CD4-positive, alpha-beta T cell treated with Interleukin-4 for 1 hour (primary cell): ENCODE results near the gene SLC11A2.
"Not testable (repeated sequence)": the region's sequence is repeated elsewhere in the genome, so short reads cannot be mapped to it uniquely, and the experiment has no call there.

Experiments used
- DNase-seq, 2 donors: peaks; one replicate each; pipeline ENCODE4 v3.0.0-alpha.2; 2020 to 2022

SLC11A2 gene

DNA sequence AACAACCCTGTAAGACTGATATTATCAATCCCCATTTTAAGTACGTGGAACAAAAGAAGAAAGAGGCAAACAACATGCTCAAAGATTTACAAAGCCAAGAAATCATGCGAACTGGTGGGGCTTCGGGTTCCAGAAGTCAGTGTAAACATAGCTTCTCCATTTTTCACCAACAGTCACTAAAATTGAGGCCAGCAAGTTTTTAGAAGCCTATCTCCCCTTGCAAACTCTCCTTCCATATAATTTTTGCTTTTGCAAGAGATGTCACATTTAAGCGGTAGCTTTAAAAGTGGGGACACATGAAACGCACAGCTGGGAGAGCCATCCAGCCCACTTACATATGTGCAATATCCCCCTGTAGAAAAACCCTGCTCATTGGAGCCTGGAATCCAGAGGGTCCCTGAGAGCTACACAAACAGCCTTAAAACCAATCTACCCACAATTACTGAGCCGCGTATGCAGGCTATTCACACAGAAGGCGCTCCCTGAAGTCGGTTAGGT, 797 bp downstream of the SLC11A2 start:
- DNase-seq: no peak

- DNase-seq: no peak
These were observed 2.4 kb downstream of the SLC11A2 start for GRCh38 chr12:51023625-51024382.

DNA sequence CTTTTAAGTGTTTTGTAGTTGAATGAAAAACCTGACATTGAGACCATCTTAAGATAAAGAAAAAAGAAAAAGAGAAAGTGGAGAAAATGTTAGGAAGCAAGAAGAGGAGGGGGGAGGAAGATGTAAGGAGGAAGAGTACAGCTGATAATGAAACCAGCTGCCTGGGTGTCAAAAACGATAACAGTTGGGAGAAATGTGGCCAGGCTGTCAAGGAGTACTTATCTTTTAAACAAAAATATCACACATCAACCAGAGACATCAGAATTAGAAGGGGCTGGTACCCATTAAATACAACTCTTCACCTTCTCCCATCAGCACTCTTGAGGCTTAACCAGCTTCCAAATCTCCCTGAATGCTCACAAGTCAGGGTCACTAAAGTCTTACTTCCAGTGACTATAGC, 4.5 kb downstream of the SLC11A2 start:
- peak in 1 of 2 donors; percentile 5 for DNase-seq

GRCh38 chr12:51020448-51021182, 5.6 kb downstream of the SLC11A2 start:
- DNase-seq: peak in 1 of 2 donors; percentile 11

DNA sequence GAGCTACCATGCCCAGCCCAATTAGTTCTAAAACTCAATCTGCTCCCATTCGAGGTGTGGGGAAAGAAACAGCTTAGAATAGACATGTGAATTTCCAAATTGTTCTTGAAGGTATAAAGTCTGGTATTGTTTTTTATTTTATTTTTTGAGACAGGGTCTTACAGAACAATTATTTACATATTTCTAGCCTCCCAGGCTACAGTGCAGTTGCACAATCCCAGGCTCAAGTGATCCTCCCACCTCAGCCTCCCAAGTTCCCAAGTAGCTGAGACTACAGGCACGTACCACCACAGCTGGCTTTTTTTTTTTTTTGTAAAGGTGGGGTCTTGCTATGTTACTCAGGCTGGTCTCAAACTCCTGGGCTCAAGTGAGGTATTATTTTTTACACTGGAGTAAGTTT, 6.3 kb downstream of the SLC11A2 start:
- no peak for DNase-seq

GRCh38 chr12:51018956-51019355, 7.2 kb downstream of the SLC11A2 start:
- no peak for DNase-seq

DNA sequence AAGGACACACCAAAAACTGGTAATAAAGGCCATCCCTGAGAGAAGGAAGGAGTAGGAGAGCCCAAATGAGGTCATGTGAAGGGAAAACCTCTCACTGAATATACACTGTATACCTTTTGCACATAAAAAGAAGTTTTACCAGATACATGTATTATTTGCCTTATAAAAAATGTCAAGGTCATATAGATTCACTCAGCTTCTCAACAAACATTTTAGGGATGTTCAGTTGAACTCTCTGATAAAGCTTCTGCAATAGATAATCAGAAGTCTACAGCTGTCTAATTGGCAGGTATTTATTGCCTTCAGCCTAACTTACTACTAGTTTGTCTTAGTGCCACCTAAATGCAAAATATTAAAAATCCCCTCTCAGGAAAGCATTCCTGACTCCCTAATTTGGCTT, 8.7 kb downstream of the SLC11A2 start:
- no peak for DNase-seq

DNA sequence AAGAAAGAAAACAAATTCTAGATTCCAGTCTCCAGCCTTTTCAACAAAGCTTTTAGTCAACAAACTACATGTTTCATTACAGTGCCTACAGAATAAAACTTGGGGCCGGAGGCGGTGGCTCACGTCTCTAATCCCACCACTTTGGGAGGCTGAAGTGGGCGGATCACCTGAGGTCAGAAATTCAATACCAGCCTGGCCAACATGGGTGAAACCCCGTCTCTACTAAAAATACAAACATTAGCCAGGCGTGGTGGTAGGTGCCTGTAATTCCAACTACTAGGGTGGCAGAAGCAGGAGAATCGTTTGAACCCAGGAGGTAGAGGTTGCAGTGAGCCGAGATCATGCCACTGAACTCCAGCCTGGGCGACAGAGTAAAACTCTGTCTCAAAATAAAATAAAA, 11.7 kb downstream of the SLC11A2 start:
- not testable (repeated sequence) for DNase-seq

GRCh38 chr12:51013441-51013840, 12.7 kb downstream of the SLC11A2 start:
- no peak for DNase-seq

DNA sequence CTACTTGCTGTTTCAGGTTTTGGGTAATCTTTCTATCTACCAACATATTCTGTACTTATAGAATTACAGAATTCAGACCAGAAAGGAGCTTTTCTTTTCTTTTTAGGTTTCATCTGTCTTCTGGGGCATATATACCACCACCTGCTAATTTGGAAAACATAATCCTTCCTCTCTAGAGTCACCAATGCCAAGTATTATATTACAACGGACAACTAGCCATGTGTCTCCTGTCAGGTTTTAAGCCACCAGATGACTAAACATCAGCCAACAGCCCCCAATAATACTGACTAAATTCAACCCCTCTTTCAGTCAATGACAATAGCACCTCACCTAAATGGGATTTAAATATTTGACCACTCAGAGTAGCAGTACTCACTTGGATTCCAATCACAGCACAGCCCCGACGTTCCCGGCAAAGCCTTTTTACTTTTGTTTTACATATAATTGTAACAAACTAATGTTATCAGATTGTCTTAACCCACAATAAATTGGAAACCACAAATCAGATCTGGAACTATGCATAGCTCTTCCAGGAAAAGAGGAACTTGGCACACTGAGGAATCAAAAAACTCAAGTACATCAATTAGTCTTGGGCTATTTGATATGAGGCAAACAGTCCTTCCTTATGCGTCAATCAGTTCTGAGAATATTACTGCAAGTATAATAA, 13.5 kb downstream of the SLC11A2 start:
- DNase-seq: no peak

DNA sequence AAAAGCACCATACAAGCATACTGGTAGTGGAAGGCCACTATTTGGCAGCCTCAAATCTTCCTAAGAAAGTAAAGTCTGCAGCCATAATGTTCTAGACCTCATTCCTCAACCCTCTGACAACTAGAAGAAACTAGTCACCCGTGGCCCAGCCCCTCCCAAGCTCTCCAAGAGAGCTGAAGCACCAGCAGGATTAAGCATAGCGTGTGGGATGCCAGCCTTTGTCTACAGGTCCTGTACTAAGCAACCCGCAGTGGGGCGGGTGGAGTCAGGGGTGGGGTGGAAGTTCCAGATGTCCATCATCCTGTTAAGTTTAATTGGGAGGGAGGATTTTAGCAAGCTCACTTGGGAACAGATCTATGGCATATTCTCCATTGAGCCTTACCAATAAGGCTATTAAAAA, 14.2 kb downstream of the SLC11A2 start:
- no peak for DNase-seq

- DNase-seq: peak; percentile 48 to 74
These were observed 17.1 kb downstream of the SLC11A2 start for GRCh38 chr12:51009056-51009440.

DNA sequence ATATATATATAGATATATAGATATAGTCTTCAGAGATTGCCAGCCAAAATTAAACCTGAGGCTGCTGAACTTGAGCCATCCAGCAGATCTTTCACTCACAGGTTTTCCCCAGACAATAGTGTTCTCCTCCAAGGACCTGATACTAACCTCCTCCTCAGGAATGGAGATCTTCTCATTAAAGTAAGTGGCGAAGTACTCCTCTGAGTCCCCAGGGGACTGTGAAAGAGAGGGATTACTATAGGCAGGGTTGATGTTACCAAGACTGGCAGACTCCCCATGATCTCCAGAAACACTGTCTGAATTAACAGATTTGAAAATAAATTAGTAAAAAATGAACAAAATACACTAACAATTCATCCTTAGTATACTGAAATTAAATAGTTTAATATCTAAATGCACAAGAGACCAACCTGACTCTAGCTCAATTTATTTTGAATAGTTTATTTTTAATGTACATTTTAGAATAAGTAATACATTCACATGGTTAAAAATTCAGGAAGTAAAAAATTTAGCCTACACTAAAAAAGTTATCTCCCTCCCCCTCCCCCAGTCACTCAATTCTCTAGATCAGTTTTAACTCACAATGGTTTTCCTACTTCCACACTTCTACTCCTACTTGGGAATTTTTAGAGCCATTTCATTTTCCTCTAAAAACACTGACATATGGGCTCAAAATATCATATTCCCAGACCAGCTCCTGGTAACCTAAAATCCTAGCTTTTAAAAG, 17.7 kb downstream of the SLC11A2 start:
- DNase-seq: no peak

DNA sequence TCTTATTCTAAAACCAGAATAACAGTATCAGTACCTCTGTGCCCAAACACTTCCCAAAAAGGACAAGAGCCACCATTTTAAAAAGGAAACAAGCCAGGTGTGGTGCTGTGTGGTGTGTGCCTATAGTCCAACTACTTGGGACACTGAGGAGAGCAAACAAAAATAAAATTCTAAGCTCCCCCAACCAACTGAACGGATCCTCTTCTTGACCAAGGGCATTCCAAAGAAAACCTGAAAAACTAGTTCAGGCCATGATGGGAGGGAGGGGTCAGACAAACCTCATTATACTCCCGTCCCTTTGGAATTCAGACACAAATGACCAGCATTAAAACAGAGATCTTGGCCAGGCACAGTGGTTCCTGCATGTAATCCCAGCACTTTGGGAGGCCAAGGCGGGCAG, 20.5 kb downstream of the SLC11A2 start:
- no peak for DNase-seq

DNA sequence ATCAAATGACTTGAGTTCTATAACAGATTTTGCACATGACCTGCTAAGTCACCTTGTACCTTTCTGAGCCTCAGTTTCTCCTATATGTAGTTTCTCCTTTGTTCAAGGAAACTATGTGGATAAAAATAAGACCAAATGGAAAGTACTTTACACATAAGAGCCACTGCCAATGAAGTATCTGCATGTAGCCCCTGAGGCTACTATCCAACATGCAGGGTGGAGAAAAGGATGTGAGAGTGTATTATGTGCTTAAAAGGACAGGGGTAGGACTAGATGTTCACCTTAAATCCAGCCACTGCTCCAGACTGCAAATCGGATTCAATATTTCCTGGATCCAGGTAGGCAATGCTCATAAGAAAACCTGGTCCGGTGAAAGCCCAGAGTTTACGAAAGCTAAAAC, 21.2 kb downstream of the SLC11A2 start:
- no peak for DNase-seq

- DNase-seq: no peak
These were observed 21.7 kb downstream of the SLC11A2 start for GRCh38 chr12:51004504-51004903.

DNA sequence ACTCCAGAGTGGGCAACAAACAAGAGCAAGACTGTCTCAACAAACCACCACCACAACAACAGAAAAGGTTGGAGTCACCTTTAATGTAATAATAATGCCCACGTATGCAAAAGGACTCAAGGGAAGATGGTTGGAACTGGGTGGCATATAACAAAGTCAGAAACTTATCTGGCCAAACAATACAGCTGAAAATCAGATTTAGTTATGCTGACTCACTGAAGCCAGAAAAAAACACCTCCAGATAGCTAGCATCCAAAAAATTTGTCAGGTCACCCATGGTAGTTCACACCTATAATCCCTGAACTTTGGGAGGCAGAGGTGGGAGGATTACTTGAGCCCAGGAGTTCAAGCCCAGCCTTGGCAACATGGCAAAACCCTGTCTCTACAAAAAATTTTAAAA, 24.4 kb downstream of the SLC11A2 start:
- no peak for DNase-seq

DNA sequence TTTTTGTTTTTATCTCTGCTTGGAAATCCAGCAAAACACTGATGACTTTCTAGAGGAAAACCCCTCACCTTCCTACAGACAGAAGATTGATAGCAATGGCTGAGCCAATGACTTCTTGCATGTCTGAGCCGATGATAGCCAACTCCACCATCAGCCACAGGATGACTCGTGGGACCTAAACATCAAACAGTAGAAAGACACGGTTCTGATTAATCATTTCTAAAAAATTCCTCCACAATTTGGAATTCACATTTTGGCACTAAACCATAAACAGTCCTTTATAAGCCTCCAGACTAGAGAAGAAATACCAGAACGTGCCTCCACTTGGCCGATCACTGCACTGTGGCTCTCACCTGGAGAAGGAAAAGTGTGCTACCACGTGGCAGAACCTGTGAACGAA, 25.9 kb downstream of the SLC11A2 start:
- DNase-seq: no peak

- DNase-seq: no peak
These were observed 27.1 kb downstream of the SLC11A2 start for GRCh38 chr12:50999093-50999492.

- DNase-seq: no peak
These were observed 33.4 kb downstream of the SLC11A2 start for GRCh38 chr12:50992819-50993218.

- DNase-seq: no peak
These were observed 34.9 kb downstream of the SLC11A2 start for GRCh38 chr12:50991291-50991690.

GRCh38 chr12:50990791-50991190, 35.4 kb downstream of the SLC11A2 start:
- DNase-seq: no peak

DNA sequence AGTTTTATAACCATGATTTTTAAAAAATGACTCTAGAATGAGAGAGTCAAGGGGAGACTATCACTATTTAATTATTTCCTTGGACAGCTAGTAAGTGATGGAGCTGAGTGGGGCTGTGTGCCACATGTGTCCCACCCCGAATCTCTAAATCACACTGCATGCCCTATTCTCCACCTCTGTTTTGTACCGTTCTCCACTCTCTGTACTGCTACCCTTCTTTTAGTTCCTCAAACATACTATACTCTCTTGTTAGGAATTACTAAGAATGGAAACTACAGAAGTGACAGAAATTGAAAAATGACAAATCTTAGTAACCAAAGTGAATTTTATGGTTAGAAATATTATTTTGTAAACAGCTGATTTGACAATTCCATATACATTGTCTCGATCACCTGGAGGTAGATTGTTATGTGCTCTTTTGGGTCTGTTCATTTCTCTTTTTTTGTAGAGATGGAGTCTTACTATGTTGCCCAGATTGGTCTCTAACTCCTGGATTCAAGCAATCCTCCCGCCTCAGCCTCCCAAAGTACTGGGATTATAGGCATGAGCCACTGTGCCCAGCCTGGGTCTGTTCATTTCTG, 35.9 kb downstream of the SLC11A2 start:
- DNase-seq: no peak
